ENCODE data around the gene CD200R1. TPM values are rescaled to one million over a fixed set of nuclear protein-coding genes. Genes with fewer than 3 reads are reported as not detected.

The CD200R1 gene
- total and polyA plus RNA-seq, 2 donors (not counting 1 experiment from before 2014, with no cell fraction given), result 3.6 to 3.7 TPM

GRCh38 chr3:113005611-113006010 lies 30.7 kb upstream of the CD200R1 start:
- Mint-ChIP-seq H3K4me1 (peaks cover 2% of the 10 kb centered on the region), H3K9me3 (ENCODE audit: insufficient read depth) (no peaks in the 10 kb centered on the region), H3K4me3 (no peak overlapping the region), H3K27me3 (no peaks in the 10 kb centered on the region), H3K27ac (no peak overlapping the region)
- no peak overlapping the region for H3K4me2 ChIP-seq (replicated peaks; ENCODE audit: low read depth, low read length, poor library complexity, severe bottlenecking)
- ATAC-seq (ENCODE audit: low read depth), result no peak
- ChIA-PET CTCF (interaction anchor here (1.0 kb wide), 1 partner anchor 364 kb away, joined by 3 read pairs; no protein-coding TSS in a partner anchor), POLR2A (no interaction called here)
- H3K27ac ChIP-seq (ENCODE audit: low read length in 2 of 2), result no peak overlapping the region
- no peak overlapping the region for H3K4me3 ChIP-seq (ENCODE audit: control extremely low read depth in 1 of 5, extremely low read depth in 1 of 5, insufficient read depth in 1 of 5, low read depth in 2 of 5, low read length in 4 of 5)
- intact Hi-C loops (cut with micrococcal nuclease), result no loop called here
- no peaks in the 10 kb centered on the region for H3K27me3 ChIP-seq (replicated peaks in 1 of 4; ENCODE audit: control extremely low read depth in 1 of 4, control insufficient read depth in 3 of 4, insufficient read depth in 4 of 4, low read length in 3 of 4)
- peaks cover 20 to 81% of the 10 kb centered on the region in 2 experiments for H3K36me3 ChIP-seq (replicated peaks in 1 of 2; ENCODE audit: control extremely low read depth in 1 of 2, control insufficient read depth in 1 of 2, extremely low read depth in 1 of 2, insufficient read depth in 2 of 2, low read length in 1 of 2)
- no peaks in the 10 kb centered on the region for H3K4me1 ChIP-seq (ENCODE audit: control insufficient read depth in 2 of 2, insufficient read depth in 2 of 2, low read length in 2 of 2)
- no peak for DNase-seq
- no peaks in the 10 kb centered on the region for H3K9me3 ChIP-seq (ENCODE audit: control extremely low read depth in 1 of 3, control insufficient read depth in 2 of 3, insufficient read depth in 1 of 3, low read length in 2 of 3)
- peaks cover 6% of the 10 kb centered on the region for H4K20me1 ChIP-seq (ENCODE audit: control insufficient read depth, insufficient read depth, low read length, poor library complexity, severe bottlenecking)
- H2AFZ ChIP-seq (ENCODE audit: insufficient read depth, low read depth, low read length, poor library complexity, severe bottlenecking), result no peak overlapping the region
- TF ChIP-seq, protein P1, sequence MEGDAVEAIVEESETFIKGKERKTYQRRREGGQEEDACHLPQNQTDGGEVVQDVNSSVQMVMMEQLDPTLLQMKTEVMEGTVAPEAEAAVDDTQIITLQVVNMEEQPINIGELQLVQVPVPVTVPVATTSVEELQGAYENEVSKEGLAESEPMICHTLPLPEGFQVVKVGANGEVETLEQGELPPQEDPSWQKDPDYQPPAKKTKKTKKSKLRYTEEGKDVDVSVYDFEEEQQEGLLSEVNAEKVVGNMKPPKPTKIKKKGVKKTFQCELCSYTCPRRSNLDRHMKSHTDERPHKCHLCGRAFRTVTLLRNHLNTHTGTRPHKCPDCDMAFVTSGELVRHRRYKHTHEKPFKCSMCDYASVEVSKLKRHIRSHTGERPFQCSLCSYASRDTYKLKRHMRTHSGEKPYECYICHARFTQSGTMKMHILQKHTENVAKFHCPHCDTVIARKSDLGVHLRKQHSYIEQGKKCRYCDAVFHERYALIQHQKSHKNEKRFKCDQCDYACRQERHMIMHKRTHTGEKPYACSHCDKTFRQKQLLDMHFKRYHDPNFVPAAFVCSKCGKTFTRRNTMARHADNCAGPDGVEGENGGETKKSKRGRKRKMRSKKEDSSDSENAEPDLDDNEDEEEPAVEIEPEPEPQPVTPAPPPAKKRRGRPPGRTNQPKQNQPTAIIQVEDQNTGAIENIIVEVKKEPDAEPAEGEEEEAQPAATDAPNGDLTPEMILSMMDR (IDR thresholded peaks at IDR 0.05), result no peak
- TF ChIP-seq EZH2 (IDR thresholded peaks at IDR 0.05; ENCODE audit: borderline replicate concordance, insufficient read depth, low read depth, low read length, poor library complexity, severe bottlenecking), result no peak
- no peaks in the 10 kb centered on the region for H3K79me2 ChIP-seq (ENCODE audit: control insufficient read depth, insufficient read depth, low read length)
- WGBS (ENCODE audit: insufficient coverage), result 93% methylated on average over 3 of the region's 7 CpGs
- H3K9ac ChIP-seq (ENCODE audit: low read length), result no peak overlapping the region

- H3K27me3 ChIP-seq (replicated peaks in 1 of 4; ENCODE audit: control extremely low read depth in 1 of 4, control insufficient read depth in 3 of 4, insufficient read depth in 4 of 4, low read length in 3 of 4), result no peaks in the 10 kb centered on the region
- TF ChIP-seq, protein P1 (IDR thresholded peaks at IDR 0.05), result no peak
- TF ChIP-seq EZH2 (IDR thresholded peaks at IDR 0.05; ENCODE audit: borderline replicate concordance, insufficient read depth, low read depth, low read length, poor library complexity, severe bottlenecking), result no peak
- DNase-seq (no peak), ATAC-seq (ENCODE audit: low read depth) (no peak)
- H3K9me3 ChIP-seq (ENCODE audit: control extremely low read depth in 1 of 3, control insufficient read depth in 2 of 3, insufficient read depth in 1 of 3, low read length in 2 of 3), result no peaks in the 10 kb centered on the region
- ChIA-PET POLR2A (no interaction called here), CTCF (interaction anchor here (1.0 to 2.4 kb wide), 3 partner anchors 266 to 360 kb away, joined by 3 to 6 read pairs (median 5); no protein-coding TSS in a partner anchor)
- Mint-ChIP-seq H3K4me1 (peaks cover 2% of the 10 kb centered on the region), H3K27me3 (no peaks in the 10 kb centered on the region), H3K4me3 (no peak overlapping the region), H3K9me3 (ENCODE audit: insufficient read depth) (no peaks in the 10 kb centered on the region), H3K27ac (peak overlapping the region; percentile 37)
- no peak overlapping the region for H2AFZ ChIP-seq (ENCODE audit: insufficient read depth, low read depth, low read length, poor library complexity, severe bottlenecking)
- no peak overlapping the region for H3K4me3 ChIP-seq (ENCODE audit: control extremely low read depth in 1 of 5, extremely low read depth in 1 of 5, insufficient read depth in 1 of 5, low read depth in 2 of 5, low read length in 4 of 5)
- no peaks in the 10 kb centered on the region for H4K20me1 ChIP-seq (ENCODE audit: control insufficient read depth, insufficient read depth, low read length, poor library complexity, severe bottlenecking)
- H3K4me2 ChIP-seq (replicated peaks; ENCODE audit: low read depth, low read length, poor library complexity, severe bottlenecking), result no peak overlapping the region
- intact Hi-C loops (cut with micrococcal nuclease), result no loop called here
- peak overlapping the region in 1 of 2 donors; percentile 42 for H3K27ac ChIP-seq (ENCODE audit: low read length in 2 of 2)
- H3K4me1 ChIP-seq (ENCODE audit: control insufficient read depth in 2 of 2, insufficient read depth in 2 of 2, low read length in 2 of 2), result no peaks in the 10 kb centered on the region
- H3K36me3 ChIP-seq (replicated peaks in 1 of 2; ENCODE audit: control extremely low read depth in 1 of 2, control insufficient read depth in 1 of 2, extremely low read depth in 1 of 2, insufficient read depth in 2 of 2, low read length in 1 of 2), result peaks cover 15 to 66% of the 10 kb centered on the region in 2 experiments
- no peaks in the 10 kb centered on the region for H3K79me2 ChIP-seq (ENCODE audit: control insufficient read depth, insufficient read depth, low read length)
- no peak overlapping the region for H3K9ac ChIP-seq (ENCODE audit: low read length)
These were observed 27.8 kb upstream of the CD200R1 start for GRCh38 chr3:113002679-113003078.
